ENCODE measurements around the gene LENEP. TPM values are rescaled to one million over a fixed set of nuclear protein-coding genes. Genes with fewer than 3 reads are reported as not detected.

LENEP gene
- total RNA-seq, 1 donor from 2014 or later = not detected

DNA sequence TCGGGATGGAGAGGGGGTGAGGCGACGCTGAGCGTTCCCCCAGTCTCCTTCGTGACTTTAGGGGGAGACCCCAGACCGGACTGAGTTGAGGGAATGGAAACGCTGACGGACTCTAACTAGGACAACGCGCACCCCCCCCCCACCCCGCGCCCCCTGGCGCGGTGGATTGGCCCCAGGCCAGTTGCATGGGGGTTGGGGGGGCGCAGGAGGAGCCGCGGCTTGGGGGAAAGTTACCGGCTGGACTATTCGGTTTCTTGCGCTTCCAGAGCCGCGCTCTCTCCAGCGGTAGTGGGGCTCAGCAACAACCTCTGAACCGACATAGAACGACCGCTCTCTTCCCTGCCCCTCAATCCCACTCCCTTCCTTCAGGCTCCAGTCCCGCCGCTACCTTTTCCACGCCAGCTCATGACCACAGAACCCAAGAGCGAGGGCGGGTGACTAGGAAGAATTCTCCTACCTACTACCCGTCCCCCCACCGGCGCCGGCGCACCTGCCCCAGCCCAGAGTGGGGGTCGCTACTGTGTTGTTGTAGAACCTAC, 9.9 kb downstream of the LENEP start:
- H3K36me3 ChIP-seq (ENCODE audit: insufficient read depth, low read length) = no peaks in the 10 kb centered on the region
- no peaks in the 10 kb centered on the region for H3K9me3 Mint-ChIP-seq (ENCODE audit: unreplicated experiment)
- peak overlapping the region; percentile 81 for H3K4me3 ChIP-seq (ENCODE audit: insufficient read depth, low read depth, low read length)
- H3K4me2 ChIP-seq (ENCODE audit: low read length) = peak overlapping the region; percentile 93
- no peaks in the 10 kb centered on the region for H3K27me3 ChIP-seq (ENCODE audit: insufficient read depth, low read length)
- peaks cover 25% of the 10 kb centered on the region for H4K20me1 ChIP-seq (ENCODE audit: insufficient read depth, low read length)
- H3K9ac ChIP-seq (ENCODE audit: low read length) = peak overlapping the region; percentile 86
- H3K27me3 Mint-ChIP-seq (ENCODE audit: low read depth, unreplicated experiment) = no peaks in the 10 kb centered on the region
- peaks cover 45% of the 10 kb centered on the region for H3K79me2 ChIP-seq (ENCODE audit: insufficient read depth, low read length)
- no peaks in the 10 kb centered on the region for H3K9me3 ChIP-seq (ENCODE audit: insufficient read depth, low read depth, low read length)
- peak overlapping the region; percentile 97 for H3K4me3 Mint-ChIP-seq (ENCODE audit: unreplicated experiment)
- DNase-seq (ENCODE audit: low read depth) = no peak
- no peak for TF ChIP-seq CTCF (IDR thresholded peaks at IDR 0.05; ENCODE audit: insufficient read depth, low read depth, low read length)
- no peak for TF ChIP-seq EZH2 (IDR thresholded peaks at IDR 0.05; ENCODE audit: insufficient read depth, low read length)
- H3K27ac ChIP-seq (ENCODE audit: low read depth, low read length) = peak overlapping the region; percentile 55
- FAIRE-seq = no peak
- H3K4me1 Mint-ChIP-seq (ENCODE audit: low read depth, unreplicated experiment) = peaks cover 17% of the 10 kb centered on the region
- H3K4me1 ChIP-seq (ENCODE audit: insufficient read depth, low read length) = peaks cover 29% of the 10 kb centered on the region
- peak overlapping the region; percentile 93 for H3K27ac Mint-ChIP-seq (ENCODE audit: unreplicated experiment)
- peaks cover 3% of the 10 kb centered on the region for H3K36me3 Mint-ChIP-seq (ENCODE audit: low read depth, unreplicated experiment)
- H2AFZ ChIP-seq (ENCODE audit: low read depth, low read length) = peak overlapping the region; percentile 37

DNA sequence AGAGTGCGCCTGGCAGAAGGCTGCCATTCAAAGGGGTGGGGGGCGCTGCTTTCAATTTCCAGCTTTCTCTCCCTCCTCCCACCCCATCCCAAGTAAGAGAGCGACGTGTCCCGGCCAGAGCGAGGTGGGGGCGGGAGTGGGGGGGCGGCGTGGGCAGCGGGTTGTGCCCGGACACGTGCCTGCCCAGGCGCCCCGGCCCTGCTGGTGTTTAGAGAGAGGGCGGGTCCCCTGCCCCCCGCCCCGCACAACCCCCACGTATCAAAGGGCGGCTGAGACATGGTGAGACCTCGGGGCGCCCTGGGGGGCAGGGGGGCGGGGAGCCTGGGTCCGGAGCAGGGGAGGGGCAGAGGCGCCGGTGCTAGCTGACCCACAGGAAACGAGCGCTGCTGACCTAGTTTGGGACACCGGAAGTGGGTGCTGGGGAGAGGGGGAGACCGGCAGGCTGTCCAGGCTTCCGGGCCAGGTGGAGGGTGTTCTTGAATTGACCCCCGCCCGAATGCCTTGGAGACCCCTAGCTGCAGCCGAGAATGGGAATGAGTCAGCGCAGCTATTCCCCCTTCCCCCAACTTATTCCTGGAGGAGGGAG, 10.5 kb downstream of the LENEP start:
- Histone ChIP-seq H3K4me3 (ENCODE audit: insufficient read depth, low read depth, low read length) (peak overlapping the region; percentile 81), H4K20me1 (ENCODE audit: insufficient read depth, low read length) (peaks cover 31% of the 10 kb centered on the region), H3K4me1 (ENCODE audit: insufficient read depth, low read length) (peaks cover 29% of the 10 kb centered on the region), H3K9ac (ENCODE audit: low read length) (peak overlapping the region; percentile 86), H3K27ac (ENCODE audit: low read depth, low read length) (peak overlapping the region; percentile 18), H3K4me2 (ENCODE audit: low read length) (peak overlapping the region; percentile 93), H3K27me3 (ENCODE audit: insufficient read depth, low read length) (no peaks in the 10 kb centered on the region), H2AFZ (ENCODE audit: low read depth, low read length) (peak overlapping the region; percentile 67), H3K36me3 (ENCODE audit: insufficient read depth, low read length) (no peaks in the 10 kb centered on the region), H3K79me2 (ENCODE audit: insufficient read depth, low read length) (peaks cover 48% of the 10 kb centered on the region), H3K9me3 (ENCODE audit: insufficient read depth, low read depth, low read length) (no peaks in the 10 kb centered on the region)
- Mint-ChIP-seq H3K4me1 (ENCODE audit: low read depth, unreplicated experiment) (peaks cover 15% of the 10 kb centered on the region), H3K9me3 (ENCODE audit: unreplicated experiment) (no peaks in the 10 kb centered on the region), H3K27ac (ENCODE audit: unreplicated experiment) (peak overlapping the region; percentile 95), H3K4me3 (ENCODE audit: unreplicated experiment) (peak overlapping the region; percentile 97), H3K27me3 (ENCODE audit: low read depth, unreplicated experiment) (no peaks in the 10 kb centered on the region), H3K36me3 (ENCODE audit: low read depth, unreplicated experiment) (peaks cover 3% of the 10 kb centered on the region)
- FAIRE-seq = no peak
- TF ChIP-seq EZH2 (IDR thresholded peaks at IDR 0.05; ENCODE audit: insufficient read depth, low read length) (no peak), CTCF (IDR thresholded peaks at IDR 0.05; ENCODE audit: insufficient read depth, low read depth, low read length) (no peak)
- peak; percentile 38 for DNase-seq (ENCODE audit: low read depth)
